NCI-H128 (cell line): ENCODE results near the gene NR1D2.

Source experiments
- DNase-seq: peaks from one replicate; lab custom pipeline; 2025; ENCODE audit not compliant: unreplicated experiment; lab: John Stamatoyannopoulos, UW

NR1D2 gene

DNA sequence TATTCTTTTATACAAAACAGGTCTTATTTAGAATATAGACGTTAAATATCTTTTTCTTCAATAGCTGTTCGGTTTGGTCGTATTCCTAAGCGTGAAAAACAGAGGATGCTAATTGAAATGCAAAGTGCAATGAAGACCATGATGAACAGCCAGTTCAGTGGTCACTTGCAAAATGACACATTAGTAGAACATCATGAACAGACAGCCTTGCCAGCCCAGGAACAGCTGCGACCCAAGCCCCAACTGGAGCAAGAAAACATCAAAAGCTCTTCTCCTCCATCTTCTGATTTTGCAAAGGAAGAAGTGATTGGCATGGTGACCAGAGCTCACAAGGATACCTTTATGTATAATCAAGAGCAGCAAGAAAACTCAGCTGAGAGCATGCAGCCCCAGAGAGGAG is 16.8 kb downstream of the NR1D2 start:
- no peak for DNase-seq

DNA sequence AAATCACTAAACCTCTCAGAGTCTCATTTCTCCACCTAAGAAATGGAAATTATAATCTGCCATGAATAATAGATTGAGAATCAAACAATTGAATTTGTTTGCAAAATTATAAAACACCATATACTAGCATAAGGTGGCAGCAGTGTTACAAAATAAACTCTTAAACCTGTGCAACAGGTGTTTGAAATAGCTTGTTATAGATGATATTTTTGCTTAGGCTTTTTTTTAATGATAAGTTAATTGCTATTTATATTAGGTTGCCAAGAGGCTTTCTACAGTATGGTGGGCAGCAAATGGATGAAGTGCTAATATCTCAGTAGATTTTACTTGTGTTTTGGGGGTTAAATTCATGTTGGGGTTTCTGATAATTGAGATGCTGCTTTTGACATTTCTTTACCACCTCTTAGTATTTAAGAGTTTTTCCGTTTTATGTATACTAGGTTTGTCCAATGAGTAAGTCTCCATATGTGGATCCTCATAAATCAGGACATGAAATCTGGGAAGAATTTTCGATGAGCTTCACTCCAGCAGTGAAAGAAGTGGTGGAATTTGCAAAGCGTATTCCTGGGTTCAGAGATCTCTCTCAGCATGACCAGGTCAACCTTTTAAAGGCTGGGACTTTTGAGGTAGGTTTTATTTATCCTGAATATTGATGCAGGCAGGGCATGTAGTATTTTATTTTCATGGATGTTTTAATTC is 19.6 kb downstream of the NR1D2 start:
- DNase-seq = no peak

DNA sequence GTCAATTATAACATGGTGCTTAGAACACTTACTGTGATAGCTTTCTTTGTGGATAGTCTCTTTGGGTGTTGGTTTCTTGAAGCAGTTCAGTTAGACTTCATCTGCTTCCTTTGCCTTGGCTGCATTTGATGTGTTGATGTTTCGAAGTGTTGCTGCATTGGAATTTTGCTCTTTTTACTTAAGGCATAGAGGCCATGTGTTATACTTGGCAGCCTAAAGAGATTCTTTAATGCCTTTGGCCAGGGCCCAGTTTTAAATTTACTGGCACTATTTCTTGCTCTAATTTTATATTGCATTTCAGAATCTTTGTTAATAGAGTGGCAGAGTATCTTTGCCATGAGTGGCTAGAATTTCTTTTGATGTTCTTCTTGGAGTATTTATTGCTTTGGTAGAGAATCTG is 21.2 kb downstream of the NR1D2 start:
- no peak for DNase-seq

DNA sequence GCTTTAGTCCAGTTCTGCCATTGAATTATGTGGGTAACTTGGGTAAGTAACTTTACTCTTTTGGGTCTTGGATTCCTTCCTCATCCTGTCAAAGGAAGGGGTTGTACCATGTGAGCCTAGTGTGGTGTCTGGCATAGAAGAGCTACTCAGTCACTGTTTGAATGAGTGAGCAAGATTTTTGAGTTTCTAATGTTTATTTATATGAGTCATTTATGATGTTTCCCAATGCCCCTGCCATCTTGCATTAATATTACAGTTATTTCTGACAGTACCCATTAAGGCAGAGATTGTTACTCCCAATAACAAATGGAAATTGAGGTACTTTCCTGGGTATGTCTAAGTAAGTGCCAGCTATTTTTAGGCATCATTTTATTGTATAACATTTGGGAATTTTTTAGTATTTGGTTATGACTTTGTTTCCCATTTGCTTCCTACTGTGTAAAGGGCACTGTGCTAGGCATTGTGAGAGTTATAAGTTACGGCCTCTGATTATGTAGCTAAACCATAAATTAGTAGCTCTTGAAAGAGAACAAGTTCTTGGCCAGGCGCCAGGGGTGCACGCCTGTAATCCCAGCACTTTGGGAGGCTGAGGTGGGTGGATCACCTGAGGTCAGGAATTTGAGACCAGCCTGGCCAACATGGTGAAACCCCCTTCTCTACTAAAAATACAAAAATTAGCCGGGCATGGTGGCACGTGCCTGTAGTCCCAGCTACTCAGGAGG is 23.5 kb downstream of the NR1D2 start:
- no peak for DNase-seq

DNA sequence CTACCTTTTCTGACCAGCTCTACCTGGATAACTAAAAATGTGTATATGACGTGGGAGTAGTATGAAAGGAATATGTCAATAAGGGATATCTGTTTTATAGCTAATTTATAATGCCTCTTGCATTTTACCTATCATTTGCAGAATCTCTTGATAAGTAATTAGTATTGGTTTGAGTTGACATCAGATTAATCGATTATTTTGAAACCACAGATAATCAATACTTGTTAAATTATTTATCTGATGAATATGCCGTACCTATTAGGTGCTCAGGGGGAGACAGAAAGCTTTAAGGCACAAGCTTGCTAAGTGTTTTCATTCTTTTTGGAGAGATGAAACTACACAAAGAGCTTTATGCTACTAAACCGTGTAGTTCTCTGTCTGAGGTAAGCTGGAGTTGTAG is 24.3 kb downstream of the NR1D2 start:
- DNase-seq = no peak

DNA sequence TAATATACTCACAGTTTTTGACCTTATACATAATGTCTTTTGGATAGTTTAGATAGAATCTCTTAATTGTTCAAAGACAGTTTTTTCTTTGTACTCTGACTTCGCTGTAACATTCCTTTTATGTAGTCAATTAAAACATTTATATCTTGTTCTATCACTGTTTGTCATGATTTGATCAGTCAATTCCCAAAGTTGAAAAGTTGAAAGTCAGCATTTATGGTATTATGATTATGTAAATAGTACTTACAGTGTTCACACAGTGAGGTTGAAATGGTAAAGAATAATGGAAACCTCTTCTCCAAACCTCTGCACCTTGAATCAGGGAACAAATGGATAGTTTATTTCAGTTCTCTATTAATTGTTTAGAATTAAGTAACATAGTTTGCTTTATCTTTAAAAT is 26.6 kb downstream of the NR1D2 start:
- DNase-seq = no peak

DNA sequence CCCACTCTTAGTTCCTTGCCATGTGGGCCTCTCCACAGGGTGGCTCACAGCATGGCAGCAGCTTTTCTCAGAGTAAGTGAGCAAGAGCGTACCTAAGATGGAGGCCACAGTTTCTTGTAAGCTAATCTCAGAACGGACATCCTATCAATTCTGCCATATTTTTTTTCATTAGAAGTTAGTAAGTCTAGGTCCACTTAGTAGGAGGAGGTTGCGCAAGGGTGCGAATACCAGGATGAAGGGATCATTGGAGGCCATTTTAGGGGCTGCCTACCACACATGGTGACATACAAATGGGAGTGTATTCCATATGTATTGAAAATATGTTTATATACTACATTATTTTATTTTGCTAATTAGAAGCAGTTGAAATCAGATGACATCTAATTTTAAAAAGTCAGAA is 31.5 kb downstream of the NR1D2 start:
- DNase-seq = no peak

DNA sequence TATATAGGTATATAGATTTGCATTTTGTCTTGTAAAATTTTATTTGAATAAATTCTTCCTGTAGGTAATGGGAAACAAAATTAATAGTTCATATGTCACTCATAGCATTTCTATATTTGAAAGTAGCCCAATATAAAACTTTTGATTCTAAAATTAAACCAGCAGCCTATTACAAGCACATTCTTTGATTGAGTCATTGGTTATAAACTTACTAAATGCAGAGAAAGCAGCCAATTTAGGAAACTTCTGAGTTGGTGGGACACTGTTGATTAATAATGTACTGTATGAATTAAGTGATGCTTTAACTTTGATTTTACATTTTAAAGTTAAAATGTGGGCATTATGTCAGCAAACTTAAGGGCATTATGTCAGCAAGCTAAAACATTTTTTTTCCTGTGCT is 34.5 kb downstream of the NR1D2 start:
- DNase-seq = no peak

DNA sequence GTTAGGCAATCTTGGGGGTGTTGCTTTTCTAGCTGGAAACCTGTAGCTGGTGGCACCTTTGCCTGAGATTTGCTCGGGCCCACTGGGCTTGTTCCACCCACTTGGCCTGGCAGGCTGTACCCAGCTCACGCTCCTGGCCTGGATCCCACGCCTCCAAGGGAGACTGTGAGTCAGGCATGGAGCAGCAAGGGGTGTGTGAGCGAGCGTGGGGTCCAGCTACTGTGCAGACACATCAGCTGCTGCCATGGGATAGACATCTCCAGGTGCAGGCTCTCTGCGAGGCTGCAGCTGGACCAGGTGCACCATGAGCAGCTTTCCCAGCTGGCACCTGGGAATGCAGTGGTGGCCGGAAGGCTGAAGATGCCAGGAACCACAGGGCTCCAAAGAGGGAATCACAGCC is 36.0 kb downstream of the NR1D2 start:
- DNase-seq = no peak

DNA sequence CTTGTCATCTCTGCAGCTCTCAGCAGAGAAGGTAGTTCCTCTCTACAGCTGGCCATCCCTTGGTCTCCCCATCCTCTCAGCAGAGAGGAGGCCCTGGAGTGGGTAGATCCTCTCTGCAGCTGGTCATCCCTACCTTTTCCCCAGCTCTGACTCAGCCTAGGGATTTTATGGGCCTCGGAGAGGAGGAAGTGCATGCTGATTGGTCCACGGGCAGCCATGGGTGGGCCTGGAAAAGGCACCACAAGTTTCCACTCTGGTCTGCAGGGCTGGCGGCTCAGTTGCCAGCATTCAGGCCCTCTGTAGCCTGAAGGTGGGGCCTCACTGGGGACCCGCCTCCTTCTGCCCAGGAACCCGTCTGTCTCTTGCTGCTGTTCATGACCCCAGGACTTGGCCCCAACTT is 36.9 kb downstream of the NR1D2 start:
- DNase-seq = no peak

DNA sequence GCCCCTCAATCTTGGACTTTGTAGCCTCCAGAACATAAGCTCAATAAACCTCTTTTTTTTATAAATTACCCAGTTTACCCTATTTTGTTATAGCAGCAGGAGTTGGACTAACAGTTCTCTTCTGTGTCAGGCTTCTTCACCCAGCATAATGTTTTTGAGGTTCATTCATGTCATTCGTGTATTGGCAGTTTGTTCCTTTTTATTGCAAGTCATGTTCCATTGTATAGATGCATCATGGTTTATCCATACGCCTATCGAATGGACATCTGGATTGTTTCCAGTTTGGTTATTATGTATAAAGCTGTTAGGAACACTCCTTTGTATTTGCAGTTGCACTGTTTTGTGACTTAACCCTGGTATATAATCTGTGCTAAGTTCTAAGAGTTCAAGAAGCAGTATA is 39.8 kb downstream of the NR1D2 start:
- no peak for DNase-seq

DNA sequence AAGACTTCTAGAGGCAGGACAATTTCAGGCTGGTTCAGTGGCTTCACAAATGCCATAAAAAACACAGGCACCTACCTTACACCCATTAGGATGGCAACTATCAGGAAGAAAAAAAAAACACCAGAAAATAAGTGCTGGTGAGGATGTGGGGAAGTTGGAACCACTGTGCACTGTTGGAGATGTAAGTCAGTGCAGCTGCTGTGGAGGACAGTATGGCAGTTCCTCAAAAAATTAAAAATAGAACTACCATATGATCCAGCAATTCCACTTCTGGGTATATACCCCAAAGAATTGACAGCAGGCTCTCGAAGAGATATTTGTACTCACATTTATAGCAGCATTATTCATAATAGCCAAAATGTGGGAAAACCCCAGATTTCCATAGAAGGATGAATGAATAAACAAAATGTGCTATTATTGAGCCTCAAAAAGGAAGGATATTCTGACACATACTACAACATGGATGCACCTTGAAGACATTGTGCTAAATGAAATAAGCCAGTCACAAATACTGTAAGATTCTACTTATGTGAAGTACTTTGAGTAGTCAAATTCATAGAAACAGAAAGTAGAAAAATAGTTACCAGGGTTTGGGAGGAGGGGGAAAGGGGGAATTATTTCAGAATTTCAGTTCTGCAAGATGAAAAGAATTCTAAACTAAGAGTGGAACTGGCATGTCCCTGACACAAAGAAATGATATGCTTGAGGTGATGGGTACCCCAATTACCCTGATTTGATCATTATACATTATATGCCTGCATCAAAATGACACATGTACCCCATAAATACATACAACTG is 40.9 kb downstream of the NR1D2 start:
- no peak for DNase-seq

DNA sequence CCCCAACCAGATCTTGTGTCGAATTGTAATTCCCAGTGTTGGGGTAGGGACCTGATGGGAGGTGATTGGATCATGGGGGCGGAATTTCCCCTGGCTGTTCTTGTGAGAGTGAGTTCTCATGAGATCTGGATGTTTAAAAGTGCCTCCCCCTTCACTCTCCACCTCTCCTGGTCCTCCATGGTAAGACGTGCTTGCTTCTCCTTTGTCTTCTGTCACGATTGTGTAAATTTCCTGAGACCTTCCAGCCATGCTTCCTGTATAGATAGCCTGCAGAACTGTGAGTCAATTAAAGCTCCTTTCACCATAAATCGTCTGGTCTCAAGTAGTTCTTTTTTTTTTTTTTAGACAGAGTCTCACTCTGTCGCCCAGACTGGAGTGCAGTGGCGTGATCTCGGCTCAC is 42.3 kb downstream of the NR1D2 start:
- DNase-seq = no peak

DNA sequence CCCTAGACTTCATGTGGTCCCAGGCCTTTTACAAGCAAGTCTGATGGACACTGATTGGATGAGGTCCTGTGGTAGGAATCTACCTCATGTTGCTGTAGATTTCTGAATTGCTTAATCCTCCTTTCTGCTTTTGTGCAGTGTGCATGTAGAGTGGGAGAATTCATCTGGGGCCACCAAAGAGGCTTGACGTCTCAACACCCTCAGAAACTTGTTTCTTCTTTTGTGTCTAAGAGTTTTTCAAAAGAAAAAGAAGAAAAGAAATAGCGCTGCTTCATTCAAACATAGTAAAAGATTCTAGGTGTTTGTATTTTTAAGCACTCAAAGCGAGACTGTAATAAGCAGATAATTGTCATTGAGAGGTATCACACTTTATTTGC is 46.2 kb downstream of the NR1D2 start:
- no peak for DNase-seq

DNA sequence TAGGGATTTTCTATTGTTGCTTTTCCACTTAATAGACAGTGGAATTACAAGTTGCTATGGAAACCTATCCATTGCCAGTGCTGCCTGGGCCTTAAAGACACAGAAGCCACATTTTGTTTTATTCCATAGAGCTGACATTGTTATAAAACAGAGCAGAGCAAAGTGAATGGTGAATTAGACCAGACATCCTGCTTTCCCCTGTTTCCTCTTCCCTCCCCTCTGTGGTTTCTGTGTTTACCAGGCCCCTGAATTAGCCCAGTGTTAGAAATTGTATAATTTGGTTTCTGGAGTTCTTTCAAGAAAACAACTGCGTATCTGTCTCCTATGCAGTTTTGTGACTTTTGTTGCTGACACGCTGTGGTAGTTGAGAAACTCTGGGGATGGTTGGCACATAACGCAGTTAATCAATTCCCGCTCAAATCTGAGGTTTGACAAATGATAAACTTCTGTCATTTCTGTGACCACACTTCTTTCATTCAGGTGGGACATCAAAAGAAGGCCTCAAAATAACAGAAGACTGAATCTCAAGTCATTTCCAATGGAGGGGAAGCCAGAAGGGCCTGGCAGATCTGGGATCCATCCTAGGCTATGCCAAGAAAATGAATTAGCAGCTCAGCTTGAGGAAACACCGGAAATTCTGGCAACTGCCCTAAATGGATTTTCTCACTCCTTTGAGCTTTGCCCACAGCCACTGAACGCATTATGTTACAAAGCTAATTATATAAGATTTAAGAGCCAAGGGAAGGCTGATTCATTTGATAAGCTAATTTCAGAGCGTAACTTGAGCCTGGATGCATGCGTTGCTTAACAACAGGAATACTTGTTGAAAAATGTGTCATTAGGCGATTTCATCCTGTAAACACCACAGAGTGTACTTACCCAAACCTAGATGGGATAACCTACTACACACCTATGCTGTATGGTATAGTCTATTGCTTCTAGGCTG is 46.9 kb downstream of the NR1D2 start:
- DNase-seq = peak; percentile 53

DNA sequence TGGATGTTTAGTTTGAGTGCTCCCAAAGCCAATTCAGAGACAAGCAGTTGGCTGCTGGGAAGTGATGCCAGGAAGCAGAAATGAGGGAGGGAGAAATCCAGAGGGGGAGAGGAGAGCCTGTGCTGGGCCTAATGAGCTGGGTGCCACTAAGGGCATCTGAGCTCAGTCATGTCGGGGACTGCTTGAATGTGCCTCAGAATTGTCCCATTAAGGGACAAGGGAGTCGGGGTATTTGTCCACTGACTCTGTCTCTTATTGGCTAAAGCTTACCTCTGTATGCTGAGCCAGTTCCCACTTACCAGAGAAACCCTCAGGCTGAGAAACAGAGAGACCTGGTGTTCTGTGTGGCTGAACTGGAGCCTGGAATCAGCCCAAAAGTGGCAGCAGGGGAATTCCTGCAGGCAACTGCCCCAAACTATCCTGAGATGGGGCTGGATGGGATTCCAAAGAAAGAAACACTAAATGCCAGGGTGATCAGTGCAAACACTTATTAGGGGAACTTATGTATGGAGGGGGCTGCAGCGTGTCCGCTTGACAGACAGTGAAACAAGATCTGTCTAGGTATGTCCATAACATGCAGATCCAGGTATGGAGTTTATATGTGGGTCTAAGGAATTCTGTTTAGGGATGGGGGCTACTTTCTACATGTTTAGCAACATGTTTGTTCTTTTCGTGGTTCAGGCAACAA is 48.6 kb downstream of the NR1D2 start:
- DNase-seq = no peak

DNA sequence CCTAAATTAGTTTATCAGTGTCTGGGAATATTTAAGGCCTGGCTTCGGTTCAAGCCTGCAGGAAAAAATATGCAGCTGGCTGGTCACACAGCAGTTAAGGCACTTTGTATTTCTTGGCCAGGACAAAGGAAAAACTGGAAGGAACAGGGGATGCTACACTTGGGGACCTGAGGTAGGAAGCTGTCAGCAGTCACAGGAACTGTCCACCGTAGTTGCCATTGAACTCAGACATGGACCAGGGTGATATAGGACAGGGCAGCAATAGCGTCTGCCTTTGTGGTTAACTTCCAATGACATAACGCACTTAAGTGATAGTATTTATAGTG is 49.1 kb downstream of the NR1D2 start:
- DNase-seq = no peak

DNA sequence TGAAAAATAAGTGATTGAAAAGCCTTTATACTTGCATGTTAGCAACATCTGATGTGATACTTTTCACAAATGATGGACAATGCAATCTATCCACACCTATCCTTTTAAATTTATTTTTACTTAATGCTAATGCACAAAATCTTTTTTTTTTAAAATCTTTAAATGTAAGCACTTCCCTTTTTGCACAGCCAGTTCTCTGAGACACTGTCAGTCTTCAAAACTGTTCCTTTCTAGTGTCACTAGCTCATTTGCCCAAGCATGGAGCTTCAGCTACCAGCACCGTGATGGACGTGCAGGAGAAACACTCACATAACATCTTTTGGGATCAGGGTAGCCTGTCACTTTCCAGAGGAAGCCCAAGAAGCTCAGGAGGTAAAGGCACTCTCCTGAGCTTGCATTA is 50.1 kb downstream of the NR1D2 start:
- no peak for DNase-seq

DNA sequence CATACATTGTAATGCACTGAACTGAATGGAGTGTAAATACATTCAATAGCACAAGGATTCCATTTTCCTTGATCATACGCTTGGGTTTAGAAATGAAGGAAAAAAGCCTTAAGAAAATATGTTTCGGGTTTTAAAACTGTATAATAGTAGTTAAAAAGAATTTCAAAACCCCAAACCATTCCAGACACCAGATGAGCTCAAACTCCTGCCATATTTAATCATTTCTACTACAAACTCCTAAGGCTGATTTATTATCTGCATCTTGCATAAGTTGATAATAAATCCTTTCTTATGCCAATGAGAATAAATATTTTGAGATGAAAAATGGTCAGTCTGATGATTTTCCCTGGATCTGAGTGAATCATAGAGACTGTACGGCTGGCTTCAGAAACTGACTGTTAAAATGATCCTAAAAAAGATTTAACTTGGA is 51.0 kb downstream of the NR1D2 start:
- DNase-seq = no peak

DNA sequence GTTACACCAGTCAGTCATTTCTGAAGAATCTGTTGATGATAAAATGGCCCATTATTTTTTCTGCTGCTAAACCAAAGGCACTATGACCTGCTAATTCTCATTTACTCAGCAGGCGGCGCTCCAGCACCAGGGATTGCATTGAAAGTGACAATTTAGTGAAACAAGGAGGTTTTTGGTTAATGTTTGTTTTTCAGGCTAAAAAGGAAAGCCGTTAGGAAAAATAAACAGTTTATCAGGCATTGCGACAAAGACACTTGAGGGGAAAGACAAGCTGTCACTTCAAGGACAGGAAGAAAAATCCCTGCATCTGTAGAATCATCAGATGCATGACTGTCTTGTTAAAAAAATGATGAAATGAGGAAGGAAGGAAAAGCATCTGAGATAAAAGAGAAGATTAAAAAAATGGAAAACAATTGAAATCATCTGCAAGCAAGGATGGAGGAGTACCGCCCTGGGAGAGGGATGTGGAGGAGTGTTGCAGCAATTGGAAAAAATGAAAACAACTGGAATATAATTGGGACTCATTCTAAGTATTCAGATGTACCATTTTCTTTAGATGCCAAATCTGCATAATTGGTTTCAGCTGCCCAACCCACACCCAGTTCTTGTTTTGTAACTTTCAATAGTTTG is 54.0 kb downstream of the NR1D2 start:
- no peak for DNase-seq
